Measurements from ENCODE around the gene ADAMTSL1. TPM values are rescaled to one million over a fixed set of nuclear protein-coding genes. Genes with fewer than 3 reads are reported as not detected.

Gene ADAMTSL1
- total RNA-seq, 1 donor from 2014 or later: 1.6 TPM

DNA sequence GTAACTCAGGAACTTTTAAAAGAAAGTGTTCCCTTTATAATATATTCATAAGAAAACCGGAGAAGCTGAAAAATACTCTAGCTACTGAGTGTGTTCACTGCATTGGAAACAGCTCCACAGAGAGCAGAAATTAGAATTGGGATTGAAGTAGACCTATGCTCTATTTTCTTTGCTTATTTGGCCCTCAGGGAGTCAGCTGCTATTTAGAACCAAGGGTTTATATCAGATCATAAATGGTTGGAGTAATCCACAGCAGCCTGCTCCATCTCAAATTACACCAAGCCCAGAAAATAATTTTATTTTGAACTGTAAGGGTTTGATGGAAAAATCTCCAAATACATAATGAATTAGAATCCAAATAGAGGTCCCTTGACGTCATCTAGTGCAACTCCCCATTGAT lies 202.6 kb downstream of the ADAMTSL1 start:
- Histone ChIP-seq H3K36me3 (ENCODE audit: control insufficient read depth, insufficient read depth, low read length) (no peaks in the 10 kb centered on the region), H3K27me3 (ENCODE audit: control insufficient read depth, insufficient read depth, low read length) (no peaks in the 10 kb centered on the region), H3K4me3 (ENCODE audit: low read depth, low read length) (no peak overlapping the region)
- no peak for FAIRE-seq
- DNase-seq (ENCODE audit: low read depth): no peak
- TF ChIP-seq, protein P1, sequence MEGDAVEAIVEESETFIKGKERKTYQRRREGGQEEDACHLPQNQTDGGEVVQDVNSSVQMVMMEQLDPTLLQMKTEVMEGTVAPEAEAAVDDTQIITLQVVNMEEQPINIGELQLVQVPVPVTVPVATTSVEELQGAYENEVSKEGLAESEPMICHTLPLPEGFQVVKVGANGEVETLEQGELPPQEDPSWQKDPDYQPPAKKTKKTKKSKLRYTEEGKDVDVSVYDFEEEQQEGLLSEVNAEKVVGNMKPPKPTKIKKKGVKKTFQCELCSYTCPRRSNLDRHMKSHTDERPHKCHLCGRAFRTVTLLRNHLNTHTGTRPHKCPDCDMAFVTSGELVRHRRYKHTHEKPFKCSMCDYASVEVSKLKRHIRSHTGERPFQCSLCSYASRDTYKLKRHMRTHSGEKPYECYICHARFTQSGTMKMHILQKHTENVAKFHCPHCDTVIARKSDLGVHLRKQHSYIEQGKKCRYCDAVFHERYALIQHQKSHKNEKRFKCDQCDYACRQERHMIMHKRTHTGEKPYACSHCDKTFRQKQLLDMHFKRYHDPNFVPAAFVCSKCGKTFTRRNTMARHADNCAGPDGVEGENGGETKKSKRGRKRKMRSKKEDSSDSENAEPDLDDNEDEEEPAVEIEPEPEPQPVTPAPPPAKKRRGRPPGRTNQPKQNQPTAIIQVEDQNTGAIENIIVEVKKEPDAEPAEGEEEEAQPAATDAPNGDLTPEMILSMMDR (IDR thresholded peaks at IDR 0.05; ENCODE audit: insufficient read depth, low read length, severe bottlenecking): no peak

DNA sequence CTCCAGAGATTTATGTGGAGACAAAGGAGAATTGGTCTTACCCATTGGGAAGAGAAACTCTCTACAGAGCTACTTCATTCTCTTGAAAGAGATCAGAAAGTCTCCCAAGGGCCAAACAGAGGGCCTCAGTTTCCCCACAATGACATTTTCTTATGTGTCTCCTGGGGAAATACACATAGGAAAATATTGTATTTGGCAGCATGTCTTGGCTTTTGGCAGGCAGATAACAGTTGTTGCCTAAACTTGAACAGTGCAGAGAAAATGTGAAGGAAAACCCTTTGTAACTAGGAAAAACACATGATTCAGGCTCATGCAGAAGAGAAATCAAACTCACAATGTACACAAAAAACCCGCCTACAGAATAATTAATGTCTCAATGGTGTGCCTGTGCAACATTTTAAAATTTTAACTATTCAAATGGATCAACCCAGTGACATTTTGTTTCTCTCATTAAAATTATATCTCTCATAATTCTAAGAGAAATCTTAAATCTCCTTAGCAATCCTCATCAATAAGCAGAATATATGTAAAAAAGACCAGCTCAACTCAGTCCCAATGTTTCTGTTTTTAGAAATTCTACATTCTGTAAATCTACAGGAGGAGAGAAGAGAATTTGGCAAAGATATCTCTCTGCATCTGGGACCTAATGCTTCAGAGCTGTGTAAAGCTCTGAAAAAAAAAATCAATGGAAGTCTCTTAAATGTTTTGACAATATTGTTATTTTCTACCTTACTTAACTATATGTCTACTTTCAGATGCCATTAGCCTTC lies 205.1 kb downstream of the ADAMTSL1 start:
- Histone ChIP-seq H3K27me3 (ENCODE audit: control insufficient read depth, insufficient read depth, low read length) (no peaks in the 10 kb centered on the region), H3K36me3 (ENCODE audit: control insufficient read depth, insufficient read depth, low read length) (no peaks in the 10 kb centered on the region), H3K4me3 (ENCODE audit: low read depth, low read length) (no peak overlapping the region)
- TF ChIP-seq, protein P1 (IDR thresholded peaks at IDR 0.05; ENCODE audit: insufficient read depth, low read length, severe bottlenecking): no peak
- DNase-seq (ENCODE audit: low read depth) (no peak), FAIRE-seq (no peak)

DNA sequence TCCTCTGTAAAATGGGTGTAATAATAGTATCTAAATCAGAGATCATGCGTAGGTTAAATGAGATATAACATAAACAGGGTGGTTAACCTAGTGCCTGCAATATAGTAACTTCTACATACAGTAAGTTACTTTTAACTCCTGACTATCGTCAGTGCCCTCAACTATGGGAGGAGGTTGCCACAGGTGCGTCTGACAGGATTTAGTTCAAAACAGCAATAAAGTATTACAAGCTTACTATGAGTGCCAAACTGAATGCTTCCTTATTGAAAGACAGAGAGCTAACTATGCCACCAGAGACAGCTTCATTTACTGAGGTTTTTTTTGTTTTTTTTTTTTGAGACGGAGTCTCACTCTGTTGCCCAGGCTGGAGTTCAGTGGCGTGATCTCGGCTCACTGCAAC lies 209.0 kb downstream of the ADAMTSL1 start:
- TF ChIP-seq, protein P1 (IDR thresholded peaks at IDR 0.05; ENCODE audit: insufficient read depth, low read length, severe bottlenecking): no peak
- no peak for FAIRE-seq

DNA sequence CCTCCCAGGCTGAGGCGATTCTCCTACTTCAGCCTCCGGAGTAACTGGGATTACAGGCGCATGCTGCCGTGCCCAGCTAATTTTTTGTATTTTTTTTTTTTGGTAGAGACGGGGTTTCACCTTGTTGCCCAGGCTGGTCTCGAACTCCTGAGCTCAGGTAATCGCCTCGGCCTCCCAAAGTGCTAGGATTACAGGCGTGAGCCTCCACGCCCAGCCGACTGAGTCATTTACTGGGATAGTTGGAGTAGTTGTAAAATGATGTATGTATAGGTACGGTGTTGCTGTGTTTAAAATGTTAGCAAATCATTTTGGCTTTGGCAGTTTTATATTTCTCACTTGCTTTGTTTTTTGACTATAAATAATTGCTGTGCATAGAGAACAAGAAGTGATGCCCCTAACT lies 209.4 kb downstream of the ADAMTSL1 start:
- TF ChIP-seq, protein P1 (IDR thresholded peaks at IDR 0.05; ENCODE audit: insufficient read depth, low read length, severe bottlenecking): no peak
- no peak for FAIRE-seq
- Histone ChIP-seq H3K4me3 (ENCODE audit: low read depth, low read length) (no peak overlapping the region), H3K36me3 (ENCODE audit: control insufficient read depth, insufficient read depth, low read length) (no peaks in the 10 kb centered on the region), H3K27me3 (ENCODE audit: control insufficient read depth, insufficient read depth, low read length) (no peaks in the 10 kb centered on the region)
- DNase-seq (ENCODE audit: low read depth): no peak

More for the DNA sequence above, 209.0 kb downstream of the ADAMTSL1 start:
- no peak overlapping the region for H3K4me3 ChIP-seq (ENCODE audit: low read depth, low read length)
- H3K36me3 ChIP-seq (ENCODE audit: control insufficient read depth, insufficient read depth, low read length): no peaks in the 10 kb centered on the region
- no peaks in the 10 kb centered on the region for H3K27me3 ChIP-seq (ENCODE audit: control insufficient read depth, insufficient read depth, low read length)
- DNase-seq (ENCODE audit: low read depth): no peak

DNA sequence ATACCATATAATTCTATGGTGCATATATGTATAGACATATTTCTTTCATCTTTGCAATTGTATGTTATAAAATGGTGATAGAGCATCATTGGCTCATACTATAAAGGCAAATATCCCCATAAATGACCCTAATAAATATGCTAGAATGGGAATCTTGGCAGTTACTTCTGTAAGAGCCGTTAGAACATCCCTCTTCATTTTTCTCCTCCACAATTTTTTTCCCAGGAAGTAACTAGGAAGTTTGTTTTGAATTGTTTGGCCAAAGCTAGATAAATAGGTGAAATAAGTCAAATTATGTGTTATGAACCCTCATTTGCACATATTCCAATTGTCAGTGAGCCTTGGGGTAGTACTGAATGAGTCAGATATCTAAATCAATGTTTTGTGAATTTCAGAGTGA lies 209.9 kb downstream of the ADAMTSL1 start:
- no peak overlapping the region for H3K4me3 ChIP-seq (ENCODE audit: low read depth, low read length)
- H3K36me3 ChIP-seq (ENCODE audit: control insufficient read depth, insufficient read depth, low read length): no peaks in the 10 kb centered on the region
- TF ChIP-seq, protein P1 (IDR thresholded peaks at IDR 0.05; ENCODE audit: insufficient read depth, low read length, severe bottlenecking): no peak
- FAIRE-seq (no peak), DNase-seq (ENCODE audit: low read depth) (no peak)
- H3K27me3 ChIP-seq (ENCODE audit: control insufficient read depth, insufficient read depth, low read length): no peaks in the 10 kb centered on the region

Measured in bronchial epithelial cell (primary cell).